Lung (tissue), 12 donors: ENCODE measurements around the gene SLC7A6. TPM values are rescaled to one million over a fixed set of nuclear protein-coding genes. Genes with fewer than 3 reads are reported as not detected.

Experiments
- ATAC-seq: fragments of 200-7000 bp; cut with Tn5 transposase; one replicate; pipeline ENCODE4 v1.9.1; 2020; ENCODE audit warnings: moderate number of reproducible peaks; ENCODE audit not compliant: insufficient read depth, low FRiP score
- DNase-seq, 3 donors: peaks; one replicate each; pipeline ENCODE4 v3.0.0-alpha.2; 2013 to 2017
- H3K27ac ChIP-seq, 2 donors: one replicate each; pipeline ENCODE4 v1.5.1; 2013; ENCODE audit warnings: mild to moderate bottlenecking in 2 of 2, moderate library complexity in 2 of 2, control low read depth in 1 of 2, inconsistent platforms in 1 of 2, low read depth in 1 of 2, low read length in 1 of 2
- H3K27me3 ChIP-seq, 3 donors: one replicate each; pipeline ENCODE4 v1.5.1; 2013; ENCODE audit warnings: low read length in 2 of 3; ENCODE audit not compliant: control insufficient read depth in 3 of 3, insufficient read depth in 3 of 3
- H3K36me3 ChIP-seq, 4 donors: one replicate each; pipeline ENCODE4 v1.5.1; 2013; ENCODE audit warnings: low read length in 4 of 4, mild to moderate bottlenecking in 1 of 4, moderate library complexity in 1 of 4; ENCODE audit not compliant: control insufficient read depth in 4 of 4, insufficient read depth in 4 of 4
- H3K4me1 ChIP-seq, 5 donors: one replicate each; pipeline ENCODE4 v1.5.1; 2013; ENCODE audit warnings: low read length in 5 of 5, mild to moderate bottlenecking in 2 of 5, moderate library complexity in 1 of 5; ENCODE audit not compliant: control insufficient read depth in 5 of 5, insufficient read depth in 5 of 5
- H3K4me3 ChIP-seq: one replicate; pipeline ENCODE4 v1.5.1; 2013; ENCODE audit warnings: mild to moderate bottlenecking, control low read depth, moderate library complexity
- H3K9ac ChIP-seq, 2 donors: one replicate each; pipeline ENCODE4 v1.5.1; 2013; ENCODE audit warnings: low read length in 2 of 2, control low read depth in 1 of 2; ENCODE audit not compliant: insufficient read depth in 1 of 2
- H3K9me3 ChIP-seq, 4 donors: one replicate each; pipeline ENCODE4 v1.5.1; 2013; ENCODE audit warnings: low read length in 3 of 4, mild to moderate bottlenecking in 1 of 4, moderate library complexity in 1 of 4; ENCODE audit not compliant: control insufficient read depth in 4 of 4, insufficient read depth in 3 of 4
- WGBS, 2 donors: extraction: QIAGEN DNeasy Blood & Tissue Kit; methylation state at CpG; one replicate each; pipeline ENCODE4 v1.1.7; 2013; 5-methylcytosine and 5-hydroxymethylcytosine counted together
- polyA plus RNA-seq, 2 donors: library from polyadenylated mRNA; stranded (reverse); fragments of 200-250 nt; gene quantifications; one replicate each; pipeline ENCODE4 v1.2.1, GENCODE V29; 2013
- total RNA-seq, 2 donors: library from RNA; depleted of rRNA in 1 of 2; stranded (reverse); fragments of >200 nt in 1 of 2; gene quantifications; one replicate each; pipeline ENCODE4 v1.2.1, GENCODE V29; 2014 to 2021
- TF ChIP-seq, protein P1 (sequence below): IDR thresholded peaks from 2 replicates; pipeline ENCODE4 v1.5.1; 2012; ENCODE audit warnings: mild to moderate bottlenecking; ENCODE audit errors: control extremely low read depth, extremely low read depth
- donor health status: control.
- donor health status: control.
- donor health status: Bipolar disorder and iron deficiency.
- donor health status: healthy.
- donor health status: DM: yes; HTN: yes; CAD: no.

Gene SLC7A6
- total and polyA plus RNA-seq, 4 donors, result 8.9 to 36.2 (median 20.0) TPM

DNA sequence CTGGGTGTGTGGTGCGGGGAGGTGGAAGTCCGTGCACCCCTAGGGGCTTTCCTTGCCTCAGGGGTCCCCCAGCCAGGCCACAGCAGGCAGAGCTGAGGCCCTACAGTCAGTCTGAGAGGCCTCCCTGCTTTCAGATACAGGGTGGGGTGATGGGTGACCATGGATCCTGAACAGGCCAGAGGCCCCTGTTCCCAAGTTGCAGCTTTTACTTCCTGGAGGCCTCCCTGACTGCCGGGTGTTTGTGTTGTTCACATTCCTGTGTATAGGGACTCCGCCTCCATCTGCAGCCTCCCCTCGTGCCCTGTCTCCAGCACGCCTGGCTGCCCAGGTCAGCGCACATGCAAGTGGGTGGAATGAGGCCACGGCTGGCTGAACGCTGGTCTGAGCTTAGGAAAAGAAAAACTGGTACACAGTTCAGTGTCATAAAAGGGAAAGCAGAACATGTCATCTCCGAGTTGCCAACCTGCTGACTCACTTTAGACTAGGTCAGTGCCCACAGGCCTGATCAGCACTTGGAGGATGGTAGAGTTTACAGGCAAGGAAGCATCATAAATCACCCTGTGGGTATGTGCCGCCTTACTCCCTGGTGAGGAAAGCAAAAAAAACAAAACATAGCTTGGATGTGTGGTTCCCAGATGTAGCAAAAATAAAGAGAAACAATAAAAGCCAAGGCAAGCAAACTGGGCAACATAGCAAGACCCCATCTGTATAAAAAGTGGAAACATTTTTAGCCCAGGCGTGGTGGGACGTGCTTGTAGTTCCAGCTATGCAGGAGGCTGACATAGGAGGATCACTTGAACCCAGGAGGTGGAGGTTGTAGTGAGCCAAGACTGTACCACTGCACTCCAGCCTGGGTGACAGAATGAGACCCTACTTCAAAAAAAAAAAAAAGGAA lies 6.2 kb upstream of the SLC7A6 start:
- Histone ChIP-seq H3K4me1 (no peaks in the 10 kb centered on the region), H3K27ac (peak overlapping the region; percentile 3 to 85), H3K36me3 (peaks cover 0 to 44% (median 11%) of the 10 kb centered on the region in 4 donors), H3K27me3 (no peaks in the 10 kb centered on the region), H3K9ac (no peak overlapping the region), H3K9me3 (no peaks in the 10 kb centered on the region), H3K4me3 (no peak overlapping the region)
- DNase-seq, result no peak
- ATAC-seq, result peak; percentile 36
- TF ChIP-seq, protein P1, sequence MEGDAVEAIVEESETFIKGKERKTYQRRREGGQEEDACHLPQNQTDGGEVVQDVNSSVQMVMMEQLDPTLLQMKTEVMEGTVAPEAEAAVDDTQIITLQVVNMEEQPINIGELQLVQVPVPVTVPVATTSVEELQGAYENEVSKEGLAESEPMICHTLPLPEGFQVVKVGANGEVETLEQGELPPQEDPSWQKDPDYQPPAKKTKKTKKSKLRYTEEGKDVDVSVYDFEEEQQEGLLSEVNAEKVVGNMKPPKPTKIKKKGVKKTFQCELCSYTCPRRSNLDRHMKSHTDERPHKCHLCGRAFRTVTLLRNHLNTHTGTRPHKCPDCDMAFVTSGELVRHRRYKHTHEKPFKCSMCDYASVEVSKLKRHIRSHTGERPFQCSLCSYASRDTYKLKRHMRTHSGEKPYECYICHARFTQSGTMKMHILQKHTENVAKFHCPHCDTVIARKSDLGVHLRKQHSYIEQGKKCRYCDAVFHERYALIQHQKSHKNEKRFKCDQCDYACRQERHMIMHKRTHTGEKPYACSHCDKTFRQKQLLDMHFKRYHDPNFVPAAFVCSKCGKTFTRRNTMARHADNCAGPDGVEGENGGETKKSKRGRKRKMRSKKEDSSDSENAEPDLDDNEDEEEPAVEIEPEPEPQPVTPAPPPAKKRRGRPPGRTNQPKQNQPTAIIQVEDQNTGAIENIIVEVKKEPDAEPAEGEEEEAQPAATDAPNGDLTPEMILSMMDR, result no peak
- 47 to 61% methylated on average over 13 of the region's 13 CpGs for WGBS, 2 donors

DNA sequence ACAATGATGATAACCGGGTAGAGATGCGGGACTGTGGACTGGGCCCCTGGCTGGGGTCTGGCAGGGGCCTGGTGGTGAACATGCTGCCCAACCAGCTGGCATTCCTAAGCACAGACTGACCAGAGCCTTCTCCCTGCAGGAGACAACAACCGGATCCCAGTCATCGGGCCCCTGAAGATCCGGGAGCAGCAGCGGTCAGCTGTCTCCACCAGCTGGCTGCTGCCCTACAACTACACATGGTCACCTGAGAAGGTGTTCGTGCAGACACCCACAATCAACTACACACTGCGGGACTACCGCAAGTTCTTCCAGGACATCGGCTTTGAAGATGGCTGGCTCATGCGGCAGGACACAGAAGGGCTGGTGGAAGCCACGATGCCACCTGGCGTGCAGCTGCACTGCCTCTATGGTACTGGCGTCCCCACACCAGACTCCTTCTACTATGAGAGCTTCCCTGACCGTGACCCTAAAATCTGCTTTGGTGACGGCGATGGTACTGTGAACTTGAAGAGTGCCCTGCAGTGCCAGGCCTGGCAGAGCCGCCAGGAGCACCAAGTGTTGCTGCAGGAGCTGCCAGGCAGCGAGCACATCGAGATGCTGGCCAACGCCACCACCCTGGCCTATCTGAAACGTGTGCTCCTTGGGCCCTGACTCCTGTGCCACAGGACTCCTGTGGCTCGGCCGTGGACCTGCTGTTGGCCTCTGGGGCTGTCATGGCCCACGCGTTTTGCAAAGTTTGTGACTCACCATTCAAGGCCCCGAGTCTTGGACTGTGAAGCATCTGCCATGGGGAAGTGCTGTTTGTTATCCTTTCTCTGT lies 5.1 kb upstream of the SLC7A6 start:
- H3K36me3 ChIP-seq, result peaks cover 0 to 36% (median 11%) of the 10 kb centered on the region in 4 donors
- no peaks in the 10 kb centered on the region for H3K27me3 ChIP-seq
- 92 to 96% methylated on average over 27 of the region's 27 CpGs for WGBS, 2 donors

DNA sequence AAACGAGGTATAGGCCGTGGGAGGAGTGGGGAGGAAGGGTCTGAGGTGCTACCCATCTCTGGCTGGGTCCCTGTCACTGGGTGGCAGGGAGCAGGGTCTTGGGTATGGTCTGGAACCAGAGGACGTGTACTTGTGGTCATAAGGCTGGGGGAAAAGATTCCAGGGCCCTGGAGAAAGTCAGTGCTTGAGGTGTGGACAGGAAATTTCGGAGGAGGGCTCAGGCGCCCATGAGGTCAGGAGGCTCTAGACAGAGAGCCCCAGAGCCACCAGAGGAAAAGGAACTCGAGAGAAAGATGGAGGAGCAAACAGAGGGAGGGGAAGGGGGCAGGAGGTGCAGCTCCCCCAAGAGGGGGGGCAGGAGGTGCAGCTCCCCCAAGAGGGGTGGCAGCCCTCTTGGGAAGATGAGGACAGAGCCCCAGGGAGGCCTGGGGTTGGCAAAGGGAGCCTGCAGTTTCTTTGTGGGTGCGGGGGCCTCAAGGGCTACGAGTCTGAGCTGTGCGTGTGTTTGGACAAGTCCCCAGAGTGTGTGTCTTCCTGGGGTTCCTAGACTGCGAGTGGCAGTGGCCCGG lies 683 bp upstream of the SLC7A6 start:
- DNase-seq (no peak), ATAC-seq (no peak)
- TF ChIP-seq, protein P1, result no peak
- Histone ChIP-seq H3K27ac (peak overlapping the region; percentile 99), H3K4me3 (peak overlapping the region; percentile 68), H3K9me3 (no peaks in the 10 kb centered on the region), H3K36me3 (peaks cover 0 to 19% (median 1%) of the 10 kb centered on the region in 4 donors), H3K4me1 (peaks cover 0 to 17% (median 5%) of the 10 kb centered on the region in 5 donors), H3K9ac (no peak overlapping the region), H3K27me3 (no peaks in the 10 kb centered on the region)
- 30 to 36% methylated on average over 11 of the region's 11 CpGs for WGBS, 2 donors

More for the DNA sequence above, 5.1 kb upstream of the SLC7A6 start:
- Histone ChIP-seq H3K4me1 (peaks cover 0 to 5% (median 0%) of the 10 kb centered on the region in 5 donors), H3K27ac (peak overlapping the region in 1 of 2 donors; percentile 24), H3K4me3 (no peak overlapping the region), H3K9ac (no peak overlapping the region), H3K9me3 (no peaks in the 10 kb centered on the region)
- no peak for ATAC-seq
- DNase-seq, result no peak
- TF ChIP-seq, protein P1, result no peak
